ENCODE data around the gene LRRC25.

Gene LRRC25

DNA sequence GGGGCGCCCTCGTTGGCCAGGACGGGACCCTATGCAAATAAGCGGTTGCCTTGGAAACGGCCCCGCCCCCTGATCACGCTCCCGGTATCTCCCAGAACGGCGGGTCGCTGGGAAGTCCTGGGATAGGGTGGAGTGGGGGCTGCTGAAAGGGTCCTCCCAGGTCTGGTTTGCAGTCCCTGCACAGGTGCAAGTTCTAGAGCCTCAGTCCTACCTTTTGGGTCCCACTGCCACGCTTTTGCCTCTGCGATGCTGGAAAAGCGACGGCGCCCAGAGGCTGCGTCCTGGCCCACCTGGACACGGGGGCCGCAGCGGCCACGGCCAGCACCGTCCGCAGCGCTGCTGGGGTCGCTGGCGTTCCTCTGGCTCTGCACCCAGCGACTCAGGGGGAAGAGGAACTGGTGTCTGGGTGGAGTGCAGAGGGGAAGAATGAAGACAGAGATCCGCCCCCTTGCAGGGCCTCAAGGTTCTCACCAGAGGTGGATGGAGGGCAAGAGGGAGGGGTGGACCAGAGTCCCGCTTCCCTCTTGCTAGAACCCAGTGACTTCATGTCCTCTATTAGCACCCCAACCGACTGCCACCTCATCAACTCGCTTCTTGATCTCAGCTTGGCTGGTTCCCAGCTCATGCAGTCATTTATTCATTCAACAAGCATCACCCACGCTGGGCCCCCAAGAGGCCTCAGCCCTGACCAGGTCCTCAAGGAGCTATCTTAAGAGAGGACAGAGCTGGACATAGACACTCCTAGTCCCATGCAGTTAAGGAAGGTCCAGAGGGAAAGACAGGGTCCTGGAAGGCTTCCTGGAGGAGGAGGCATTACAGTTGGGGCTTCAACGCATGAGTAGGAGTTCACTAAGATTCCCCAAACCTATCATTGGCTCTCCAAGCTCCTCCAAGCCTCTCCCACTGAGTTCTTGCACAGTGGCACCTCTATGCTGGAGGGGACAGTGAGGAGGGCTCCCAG, at the start of gene LRRC25:
TSS of gene LRRC25 (minus strand) at position 381 of the 961 bp plus-strand sequence. CDS start 659 bp downstream, outside the sequence.
- no peak for DNase-seq (ENCODE audit: extremely low spot score)
- ChIA-PET POLR2A (interaction anchor here (0.6 kb wide), 1 partner anchor 116 kb away, joined by 3 read pairs; the partner anchor contains the start of gene JUND), CTCF (interaction anchor here (1.1 to 1.4 kb wide), 4 partner anchors 8 to 118 kb away, joined by 3 to 6 read pairs (median 5); no protein-coding TSS in a partner anchor)
- TF ChIP-seq ELF4 (IDR thresholded peaks at IDR 0.05) (no peak), NFRKB (IDR thresholded peaks at IDR 0.05) (no peak), CTBP1 (IDR thresholded peaks at IDR 0.05; ENCODE audit: borderline replicate concordance) (no peak), L3MBTL2 (conservative IDR thresholded peaks at IDR 0.05) (no peak), SUZ12 (IDR thresholded peaks at IDR 0.05) (no peak), TARDBP (IDR thresholded peaks at IDR 0.05) (no peak), FOXM1 (IDR thresholded peaks at IDR 0.05; ENCODE audit: borderline replicate concordance) (no peak), LEF1 (IDR thresholded peaks at IDR 0.05; ENCODE audit: borderline replicate concordance) (no peak), FOXA1 (IDR thresholded peaks at IDR 0.05) (no peak), ARNT (IDR thresholded peaks at IDR 0.05) (no peak), SP1 (IDR thresholded peaks at IDR 0.05) (no peak), BHLHE40 (IDR thresholded peaks at IDR 0.05; ENCODE audit: borderline replicate concordance) (no peak), HDGF (IDR thresholded peaks at IDR 0.05; ENCODE audit: borderline replicate concordance) (no peak), FOXK2 (IDR thresholded peaks at IDR 0.05) (no peak), ZNF384 (IDR thresholded peaks at IDR 0.05) (no peak)
- TF ChIP-seq, protein P1, sequence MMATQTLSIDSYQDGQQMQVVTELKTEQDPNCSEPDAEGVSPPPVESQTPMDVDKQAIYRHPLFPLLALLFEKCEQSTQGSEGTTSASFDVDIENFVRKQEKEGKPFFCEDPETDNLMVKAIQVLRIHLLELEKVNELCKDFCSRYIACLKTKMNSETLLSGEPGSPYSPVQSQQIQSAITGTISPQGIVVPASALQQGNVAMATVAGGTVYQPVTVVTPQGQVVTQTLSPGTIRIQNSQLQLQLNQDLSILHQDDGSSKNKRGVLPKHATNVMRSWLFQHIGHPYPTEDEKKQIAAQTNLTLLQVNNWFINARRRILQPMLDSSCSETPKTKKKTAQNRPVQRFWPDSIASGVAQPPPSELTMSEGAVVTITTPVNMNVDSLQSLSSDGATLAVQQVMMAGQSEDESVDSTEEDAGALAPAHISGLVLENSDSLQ (IDR thresholded peaks at IDR 0.05), result no peak

- ChIA-PET CTCF (interaction anchor here (0.6 to 1.0 kb wide), 2 partner anchors 15 to 98 kb away, joined by 3 read pairs; no protein-coding TSS in a partner anchor), POLR2A (no interaction called here)
- no peak for TF ChIP-seq NFRKB (IDR thresholded peaks at IDR 0.05)
- TF ChIP-seq SUZ12 (IDR thresholded peaks at IDR 0.05), result no peak
- no peak for TF ChIP-seq CTBP1 (IDR thresholded peaks at IDR 0.05; ENCODE audit: borderline replicate concordance)
- TF ChIP-seq FOXM1 (IDR thresholded peaks at IDR 0.05; ENCODE audit: borderline replicate concordance), result no peak
- TF ChIP-seq, protein P1 (IDR thresholded peaks at IDR 0.05), result no peak
- TF ChIP-seq LEF1 (IDR thresholded peaks at IDR 0.05; ENCODE audit: borderline replicate concordance), result no peak
- TF ChIP-seq TARDBP (IDR thresholded peaks at IDR 0.05), result no peak
- TF ChIP-seq ARNT (IDR thresholded peaks at IDR 0.05), result no peak
- no peak for TF ChIP-seq BHLHE40 (IDR thresholded peaks at IDR 0.05; ENCODE audit: borderline replicate concordance)
- TF ChIP-seq HDGF (IDR thresholded peaks at IDR 0.05; ENCODE audit: borderline replicate concordance), result no peak
- no peak for TF ChIP-seq SP1 (IDR thresholded peaks at IDR 0.05)
- no peak for TF ChIP-seq ZNF384 (IDR thresholded peaks at IDR 0.05)
- no peak for TF ChIP-seq ELF4 (IDR thresholded peaks at IDR 0.05)
- no peak for TF ChIP-seq L3MBTL2 (conservative IDR thresholded peaks at IDR 0.05)
- no peak for TF ChIP-seq FOXA1 (IDR thresholded peaks at IDR 0.05)
- TF ChIP-seq FOXK2 (IDR thresholded peaks at IDR 0.05), result no peak
- no peak for DNase-seq (ENCODE audit: extremely low spot score)
Observed at GRCh38 chr19:18446811-18447359, 49.5 kb upstream of the LRRC25 start.

- no peak for DNase-seq (ENCODE audit: extremely low spot score)
- ChIA-PET POLR2A (no interaction called here), CTCF (interaction anchor here (0.6 to 1.0 kb wide), 2 partner anchors 15 to 97 kb away, joined by 3 read pairs; no protein-coding TSS in a partner anchor)
- TF ChIP-seq NFRKB (IDR thresholded peaks at IDR 0.05) (no peak), FOXM1 (IDR thresholded peaks at IDR 0.05; ENCODE audit: borderline replicate concordance) (no peak), TARDBP (IDR thresholded peaks at IDR 0.05) (no peak), HDGF (IDR thresholded peaks at IDR 0.05; ENCODE audit: borderline replicate concordance) (no peak), ARNT (IDR thresholded peaks at IDR 0.05) (no peak), LEF1 (IDR thresholded peaks at IDR 0.05; ENCODE audit: borderline replicate concordance) (no peak), SP1 (IDR thresholded peaks at IDR 0.05) (no peak)
Observed at GRCh38 chr19:18446145-18446810, 48.9 kb upstream of the LRRC25 start.

- TF ChIP-seq CTBP1 (IDR thresholded peaks at IDR 0.05; ENCODE audit: borderline replicate concordance) (no peak), TARDBP (IDR thresholded peaks at IDR 0.05) (no peak), ARNT (IDR thresholded peaks at IDR 0.05) (no peak), ELF4 (IDR thresholded peaks at IDR 0.05) (no peak), FOXM1 (IDR thresholded peaks at IDR 0.05; ENCODE audit: borderline replicate concordance) (no peak), BHLHE40 (IDR thresholded peaks at IDR 0.05; ENCODE audit: borderline replicate concordance) (no peak), LEF1 (IDR thresholded peaks at IDR 0.05; ENCODE audit: borderline replicate concordance) (no peak), SP1 (IDR thresholded peaks at IDR 0.05) (no peak), HDGF (IDR thresholded peaks at IDR 0.05; ENCODE audit: borderline replicate concordance) (no peak), FOXK2 (IDR thresholded peaks at IDR 0.05) (no peak), SUZ12 (IDR thresholded peaks at IDR 0.05) (no peak), FOXA1 (IDR thresholded peaks at IDR 0.05) (no peak), L3MBTL2 (conservative IDR thresholded peaks at IDR 0.05) (no peak), ZNF384 (IDR thresholded peaks at IDR 0.05) (no peak)
- TF ChIP-seq, protein P1 (IDR thresholded peaks at IDR 0.05), result no peak
- DNase-seq (ENCODE audit: extremely low spot score), result no peak
- CTCF ChIA-PET, result no interaction called here
- POLR2A ChIA-PET, result no interaction called here
Observed at GRCh38 chr19:18445262-18445948, 48.0 kb upstream of the LRRC25 start.
